Activated naive CD4-positive, alpha-beta T cell treated with anti-CD3 and anti-CD28 coated beads, Interleukin-2, amount 50 U/mL, for 24 hours (primary cell): ENCODE measurements around the gene PRKAA1.
"Not testable (repeated sequence)": the region's sequence is repeated elsewhere in the genome, so short reads cannot be mapped to it uniquely, and the experiment has no call there.

ENCODE experiments used
- H3K27ac Mint-ChIP-seq: one replicate; pipeline ENCODE4 v1.8.0; 2021; ENCODE audit warnings: mild to moderate bottlenecking, mixed read lengths
- H3K27me3 Mint-ChIP-seq: one replicate; pipeline ENCODE4 v1.8.0; 2021; ENCODE audit warnings: mixed read lengths
- H3K36me3 Mint-ChIP-seq: one replicate; pipeline ENCODE4 v1.8.0; 2021; ENCODE audit warnings: mixed read lengths
- H3K4me1 Mint-ChIP-seq: one replicate; pipeline ENCODE4 v1.8.0; 2021; ENCODE audit warnings: mixed read lengths
- H3K4me3 Mint-ChIP-seq: one replicate; pipeline ENCODE4 v1.8.0; 2021; ENCODE audit warnings: mild to moderate bottlenecking, mixed read lengths
- H3K9me3 Mint-ChIP-seq: one replicate; pipeline ENCODE4 v1.8.0; 2021; ENCODE audit warnings: mixed read lengths

The PRKAA1 gene

GRCh38 chr5:40734986-40735385 is 63.2 kb downstream of the PRKAA1 start:
- no peaks in the 10 kb centered on the region for H3K9me3 Mint-ChIP-seq
- peak overlapping the region; percentile 63 for H3K27ac Mint-ChIP-seq
- peaks cover 12% of the 10 kb centered on the region for H3K36me3 Mint-ChIP-seq
- H3K4me1 Mint-ChIP-seq: peaks cover 43% of the 10 kb centered on the region
- H3K4me3 Mint-ChIP-seq: no peak overlapping the region
- H3K27me3 Mint-ChIP-seq: no peaks in the 10 kb centered on the region

GRCh38 chr5:40733879-40734563 is 64.2 kb downstream of the PRKAA1 start:
- H3K4me3 Mint-ChIP-seq: no peak overlapping the region
- H3K9me3 Mint-ChIP-seq: no peaks in the 10 kb centered on the region
- H3K27me3 Mint-ChIP-seq: no peaks in the 10 kb centered on the region
- H3K27ac Mint-ChIP-seq: peak overlapping the region; percentile 39
- H3K4me1 Mint-ChIP-seq: peaks cover 43% of the 10 kb centered on the region
- peaks cover 8% of the 10 kb centered on the region for H3K36me3 Mint-ChIP-seq

- H3K27me3 Mint-ChIP-seq: no peaks in the 10 kb centered on the region
- H3K27ac Mint-ChIP-seq: no peak overlapping the region
- peaks cover 43% of the 10 kb centered on the region for H3K4me1 Mint-ChIP-seq
- peaks cover 4% of the 10 kb centered on the region for H3K36me3 Mint-ChIP-seq
- no peaks in the 10 kb centered on the region for H3K9me3 Mint-ChIP-seq
- H3K4me3 Mint-ChIP-seq: no peak overlapping the region
These were observed 64.7 kb downstream of the PRKAA1 start for GRCh38 chr5:40733434-40733833.

GRCh38 chr5:40722497-40722911 is 75.7 kb downstream of the PRKAA1 start:
- not testable (repeated sequence) for H3K27ac Mint-ChIP-seq, H3K4me1 Mint-ChIP-seq, H3K4me3 Mint-ChIP-seq, H3K27me3 Mint-ChIP-seq
- Mint-ChIP-seq H3K9me3 (peaks cover 12% of the 10 kb centered on the region), H3K36me3 (peaks cover 37% of the 10 kb centered on the region)

- H3K9me3 Mint-ChIP-seq: peaks cover 12% of the 10 kb centered on the region
These were observed 78.1 kb downstream of the PRKAA1 start for GRCh38 chr5:40720069-40720468.

GRCh38 chr5:40717281-40717680 is 80.9 kb downstream of the PRKAA1 start:
- H3K27ac Mint-ChIP-seq: no peak overlapping the region

More at GRCh38 chr5:40720069-40720468, 78.1 kb downstream of the PRKAA1 start:
- Mint-ChIP-seq H3K4me3 (no peak overlapping the region), H3K27ac (no peak overlapping the region), H3K4me1 (peaks cover 29% of the 10 kb centered on the region), H3K27me3 (no peaks in the 10 kb centered on the region), H3K36me3 (peaks cover 35% of the 10 kb centered on the region)

GRCh38 chr5:40716590-40716989 is 81.6 kb downstream of the PRKAA1 start:
- Mint-ChIP-seq H3K4me1 (peaks cover 33% of the 10 kb centered on the region), H3K36me3 (peaks cover 33% of the 10 kb centered on the region), H3K9me3 (peaks cover 10% of the 10 kb centered on the region), H3K27me3 (no peaks in the 10 kb centered on the region), H3K27ac (peak overlapping the region; percentile 55), H3K4me3 (no peak overlapping the region)

More at GRCh38 chr5:40717281-40717680, 80.9 kb downstream of the PRKAA1 start:
- no peaks in the 10 kb centered on the region for H3K27me3 Mint-ChIP-seq
- no peak overlapping the region for H3K4me3 Mint-ChIP-seq
- H3K9me3 Mint-ChIP-seq: peaks cover 12% of the 10 kb centered on the region
- H3K36me3 Mint-ChIP-seq: peaks cover 33% of the 10 kb centered on the region
- peaks cover 33% of the 10 kb centered on the region for H3K4me1 Mint-ChIP-seq

GRCh38 chr5:40716000-40716399 is 82.2 kb downstream of the PRKAA1 start:
- peaks cover 27% of the 10 kb centered on the region for H3K4me1 Mint-ChIP-seq
- H3K36me3 Mint-ChIP-seq: peaks cover 28% of the 10 kb centered on the region
- no peak overlapping the region for H3K4me3 Mint-ChIP-seq
- peaks cover 5% of the 10 kb centered on the region for H3K9me3 Mint-ChIP-seq
- H3K27ac Mint-ChIP-seq: peak overlapping the region; percentile 55
- no peaks in the 10 kb centered on the region for H3K27me3 Mint-ChIP-seq

- H3K4me1 Mint-ChIP-seq: peaks cover 24% of the 10 kb centered on the region
- no peak overlapping the region for H3K4me3 Mint-ChIP-seq
- H3K27me3 Mint-ChIP-seq: no peaks in the 10 kb centered on the region
- peaks cover 23% of the 10 kb centered on the region for H3K36me3 Mint-ChIP-seq
- no peak overlapping the region for H3K27ac Mint-ChIP-seq
- no peaks in the 10 kb centered on the region for H3K9me3 Mint-ChIP-seq
These were observed 84.2 kb downstream of the PRKAA1 start for GRCh38 chr5:40714001-40714400.

- not testable (repeated sequence) for H3K27ac Mint-ChIP-seq, H3K9me3 Mint-ChIP-seq, H3K27me3 Mint-ChIP-seq, H3K4me3 Mint-ChIP-seq, H3K4me1 Mint-ChIP-seq
- H3K36me3 Mint-ChIP-seq: peaks cover 34% of the 10 kb centered on the region
These were observed 87.6 kb downstream of the PRKAA1 start for GRCh38 chr5:40710575-40710974.
